ENCODE data around the gene RNF5. TPM values are rescaled to one million over a fixed set of nuclear protein-coding genes. Genes with fewer than 3 reads are reported as not detected.

The RNF5 gene
- total and polyA plus RNA-seq, 9 of the 15 experiments (the other 6 are each of a cell fraction or from before 2014, with no cell fraction given): 62.2 to 245 (median 129) TPM

DNA sequence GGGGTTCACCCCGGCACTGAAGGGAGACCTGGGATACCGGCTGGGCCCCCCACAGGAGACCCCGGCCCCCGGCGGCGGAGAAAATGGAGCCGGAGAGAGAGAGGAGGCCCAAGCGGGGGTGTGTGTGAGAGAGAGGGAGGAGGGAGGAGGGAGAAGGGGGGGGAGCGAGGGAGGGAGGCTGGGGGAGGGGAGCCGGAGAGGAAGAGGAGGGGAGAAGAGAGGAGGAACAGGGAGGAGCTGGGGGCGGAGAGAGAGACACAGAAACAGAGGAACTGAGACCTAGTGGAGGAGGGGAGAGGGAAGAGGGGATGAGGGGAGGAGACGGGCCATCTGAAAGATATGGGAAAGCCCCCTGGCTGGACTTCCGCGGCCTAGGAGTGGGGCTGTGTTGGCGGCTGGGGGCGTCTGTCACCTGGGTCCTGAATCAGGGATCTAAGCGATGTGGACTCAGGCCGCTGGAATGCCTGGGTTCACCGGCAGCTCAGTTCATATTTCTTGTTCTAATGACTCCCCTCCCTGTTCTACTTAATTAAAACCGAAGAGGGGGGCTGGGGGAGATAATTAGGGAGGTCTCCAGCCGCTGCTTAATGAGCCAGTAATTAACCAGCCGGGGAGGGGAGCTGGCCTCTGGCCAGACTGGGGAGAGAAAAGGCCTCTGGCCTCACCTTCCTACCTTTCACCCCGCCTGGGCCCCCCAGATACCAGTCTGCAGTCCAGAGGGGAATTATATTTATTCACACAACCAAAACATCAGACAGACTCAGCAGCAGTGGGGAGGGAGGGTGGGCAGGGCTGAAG is 12.0 kb downstream of the RNF5 start, which contains the start of gene PBX2 (continued):
- TF ChIP-seq XRCC3 (IDR thresholded peaks at IDR 0.05) (no peak), ZNF316 (IDR thresholded peaks at IDR 0.05) (no peak), KDM4B (IDR thresholded peaks at IDR 0.05; ENCODE audit: borderline replicate concordance in 2 of 2, low read depth in 1 of 2) (no peak; a peak in 1 of 4 replicates), SMAD1 (IDR thresholded peaks at IDR 0.05; ENCODE audit: low read depth, low read length, partially characterized antibody) (peak; percentile 67), DNMT1 (IDR thresholded peaks at IDR 0.05) (no peak), GABPB1 (CRISPR knock-in tag; IDR thresholded peaks at IDR 0.05) (no peak), MAZ (CRISPR knock-in tag; conservative IDR thresholded peaks at IDR 0.05 in 1 of 2, IDR thresholded peaks at IDR 0.05 in 1 of 2) (peak; percentile 87 to 95), IFI16 (CRISPR knock-in tag; IDR thresholded peaks at IDR 0.05) (no peak), SETDB1 (IDR thresholded peaks at IDR 0.05; ENCODE audit: low read length) (no peak), DDX20 (tag; IDR thresholded peaks at IDR 0.05; ENCODE audit: low read depth) (no peak), GTF2E2 (tag; IDR thresholded peaks at IDR 0.05) (0 out of 2 replicates have a peak, but pooled peaks have one; percentile 47), TEAD2 (tag; IDR thresholded peaks at IDR 0.05) (no peak), SMARCA4 (IDR thresholded peaks at IDR 0.05) (peak; percentile 77), FOXA1 (IDR thresholded peaks at IDR 0.05; ENCODE audit: borderline replicate concordance) (no peak), ZNF165 (CRISPR knock-in tag; IDR thresholded peaks at IDR 0.05; ENCODE audit: borderline replicate concordance) (no peak), NR2F6 (CRISPR knock-in tag; IDR thresholded peaks at IDR 0.05) (0 out of 2 replicates have a peak, but pooled peaks have one; percentile 69)
- TF ChIP-seq, protein P1, sequence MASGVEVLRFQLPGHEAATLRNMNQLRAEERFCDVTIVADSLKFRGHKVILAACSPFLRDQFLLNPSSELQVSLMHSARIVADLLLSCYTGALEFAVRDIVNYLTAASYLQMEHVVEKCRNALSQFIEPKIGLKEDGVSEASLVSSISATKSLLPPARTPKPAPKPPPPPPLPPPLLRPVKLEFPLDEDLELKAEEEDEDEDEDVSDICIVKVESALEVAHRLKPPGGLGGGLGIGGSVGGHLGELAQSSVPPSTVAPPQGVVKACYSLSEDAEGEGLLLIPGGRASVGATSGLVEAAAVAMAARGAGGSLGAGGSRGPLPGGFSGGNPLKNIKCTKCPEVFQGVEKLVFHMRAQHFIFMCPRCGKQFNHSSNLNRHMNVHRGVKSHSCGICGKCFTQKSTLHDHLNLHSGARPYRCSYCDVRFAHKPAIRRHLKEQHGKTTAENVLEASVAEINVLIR (CRISPR knock-in tag; IDR thresholded peaks at IDR 0.05): no peak
- TF ChIP-seq, protein P2, sequence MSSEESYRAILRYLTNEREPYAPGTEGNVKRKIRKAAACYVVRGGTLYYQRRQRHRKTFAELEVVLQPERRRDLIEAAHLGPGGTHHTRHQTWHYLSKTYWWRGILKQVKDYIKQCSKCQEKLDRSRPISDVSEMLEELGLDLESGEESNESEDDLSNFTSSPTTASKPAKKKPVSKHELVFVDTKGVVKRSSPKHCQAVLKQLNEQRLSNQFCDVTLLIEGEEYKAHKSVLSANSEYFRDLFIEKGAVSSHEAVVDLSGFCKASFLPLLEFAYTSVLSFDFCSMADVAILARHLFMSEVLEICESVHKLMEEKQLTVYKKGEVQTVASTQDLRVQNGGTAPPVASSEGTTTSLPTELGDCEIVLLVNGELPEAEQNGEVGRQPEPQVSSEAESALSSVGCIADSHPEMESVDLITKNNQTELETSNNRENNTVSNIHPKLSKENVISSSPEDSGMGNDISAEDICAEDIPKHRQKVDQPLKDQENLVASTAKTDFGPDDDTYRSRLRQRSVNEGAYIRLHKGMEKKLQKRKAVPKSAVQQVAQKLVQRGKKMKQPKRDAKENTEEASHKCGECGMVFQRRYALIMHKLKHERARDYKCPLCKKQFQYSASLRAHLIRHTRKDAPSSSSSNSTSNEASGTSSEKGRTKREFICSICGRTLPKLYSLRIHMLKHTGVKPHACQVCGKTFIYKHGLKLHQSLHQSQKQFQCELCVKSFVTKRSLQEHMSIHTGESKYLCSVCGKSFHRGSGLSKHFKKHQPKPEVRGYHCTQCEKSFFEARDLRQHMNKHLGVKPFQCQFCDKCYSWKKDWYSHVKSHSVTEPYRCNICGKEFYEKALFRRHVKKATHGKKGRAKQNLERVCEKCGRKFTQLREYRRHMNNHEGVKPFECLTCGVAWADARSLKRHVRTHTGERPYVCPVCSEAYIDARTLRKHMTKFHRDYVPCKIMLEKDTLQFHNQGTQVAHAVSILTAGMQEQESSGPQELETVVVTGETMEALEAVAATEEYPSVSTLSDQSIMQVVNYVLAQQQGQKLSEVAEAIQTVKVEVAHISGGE (CRISPR knock-in tag; IDR thresholded peaks at IDR 0.05): 0 out of 6 replicates have a peak, but pooled peaks of 1 of the 3 experiments have one; percentile 43
- TF ChIP-seq, protein P3, sequence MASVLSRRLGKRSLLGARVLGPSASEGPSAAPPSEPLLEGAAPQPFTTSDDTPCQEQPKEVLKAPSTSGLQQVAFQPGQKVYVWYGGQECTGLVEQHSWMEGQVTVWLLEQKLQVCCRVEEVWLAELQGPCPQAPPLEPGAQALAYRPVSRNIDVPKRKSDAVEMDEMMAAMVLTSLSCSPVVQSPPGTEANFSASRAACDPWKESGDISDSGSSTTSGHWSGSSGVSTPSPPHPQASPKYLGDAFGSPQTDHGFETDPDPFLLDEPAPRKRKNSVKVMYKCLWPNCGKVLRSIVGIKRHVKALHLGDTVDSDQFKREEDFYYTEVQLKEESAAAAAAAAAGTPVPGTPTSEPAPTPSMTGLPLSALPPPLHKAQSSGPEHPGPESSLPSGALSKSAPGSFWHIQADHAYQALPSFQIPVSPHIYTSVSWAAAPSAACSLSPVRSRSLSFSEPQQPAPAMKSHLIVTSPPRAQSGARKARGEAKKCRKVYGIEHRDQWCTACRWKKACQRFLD (CRISPR knock-in tag; IDR thresholded peaks at IDR 0.05): peak; percentile 63; the same call in 1 of the 2 replicates
- TF ChIP-seq, protein P4, sequence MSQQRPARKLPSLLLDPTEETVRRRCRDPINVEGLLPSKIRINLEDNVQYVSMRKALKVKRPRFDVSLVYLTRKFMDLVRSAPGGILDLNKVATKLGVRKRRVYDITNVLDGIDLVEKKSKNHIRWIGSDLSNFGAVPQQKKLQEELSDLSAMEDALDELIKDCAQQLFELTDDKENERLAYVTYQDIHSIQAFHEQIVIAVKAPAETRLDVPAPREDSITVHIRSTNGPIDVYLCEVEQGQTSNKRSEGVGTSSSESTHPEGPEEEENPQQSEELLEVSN (IDR thresholded peaks at IDR 0.05; ENCODE audit: borderline replicate concordance in 1 of 2, extremely low read depth in 1 of 2, insufficient read depth in 1 of 2, insufficient read length in 1 of 2, low read depth in 1 of 2, low read length in 1 of 2, poor library complexity in 1 of 2, severe bottlenecking in 1 of 2): no peak

Data from K562 (cell line).